ENCODE measurements around the gene PTGFRN. TPM values are rescaled to one million over a fixed set of nuclear protein-coding genes. Genes with fewer than 3 reads are reported as not detected.

Gene PTGFRN
- total and polyA plus RNA-seq, 12 donors, result 21.2 to 318 (median 170) TPM

DNA sequence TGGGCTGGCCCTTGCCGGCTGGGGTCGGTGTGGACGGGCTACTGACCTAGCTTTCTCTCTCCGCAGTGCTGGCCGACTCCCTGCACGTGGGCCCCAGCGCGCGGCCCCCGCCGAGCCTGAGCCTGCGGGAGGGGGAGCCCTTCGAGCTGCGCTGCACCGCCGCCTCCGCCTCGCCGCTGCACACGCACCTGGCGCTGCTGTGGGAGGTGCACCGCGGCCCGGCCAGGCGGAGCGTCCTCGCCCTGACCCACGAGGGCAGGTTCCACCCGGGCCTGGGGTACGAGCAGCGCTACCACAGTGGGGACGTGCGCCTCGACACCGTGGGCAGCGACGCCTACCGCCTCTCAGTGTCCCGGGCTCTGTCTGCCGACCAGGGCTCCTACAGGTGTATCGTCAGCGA lies 34.9 kb downstream of the PTGFRN start:
- TF ChIP-seq, protein P1, sequence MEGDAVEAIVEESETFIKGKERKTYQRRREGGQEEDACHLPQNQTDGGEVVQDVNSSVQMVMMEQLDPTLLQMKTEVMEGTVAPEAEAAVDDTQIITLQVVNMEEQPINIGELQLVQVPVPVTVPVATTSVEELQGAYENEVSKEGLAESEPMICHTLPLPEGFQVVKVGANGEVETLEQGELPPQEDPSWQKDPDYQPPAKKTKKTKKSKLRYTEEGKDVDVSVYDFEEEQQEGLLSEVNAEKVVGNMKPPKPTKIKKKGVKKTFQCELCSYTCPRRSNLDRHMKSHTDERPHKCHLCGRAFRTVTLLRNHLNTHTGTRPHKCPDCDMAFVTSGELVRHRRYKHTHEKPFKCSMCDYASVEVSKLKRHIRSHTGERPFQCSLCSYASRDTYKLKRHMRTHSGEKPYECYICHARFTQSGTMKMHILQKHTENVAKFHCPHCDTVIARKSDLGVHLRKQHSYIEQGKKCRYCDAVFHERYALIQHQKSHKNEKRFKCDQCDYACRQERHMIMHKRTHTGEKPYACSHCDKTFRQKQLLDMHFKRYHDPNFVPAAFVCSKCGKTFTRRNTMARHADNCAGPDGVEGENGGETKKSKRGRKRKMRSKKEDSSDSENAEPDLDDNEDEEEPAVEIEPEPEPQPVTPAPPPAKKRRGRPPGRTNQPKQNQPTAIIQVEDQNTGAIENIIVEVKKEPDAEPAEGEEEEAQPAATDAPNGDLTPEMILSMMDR (IDR thresholded peaks at IDR 0.05), result no peak
- peak in 1 of 8 donors; percentile 46 for ATAC-seq

DNA sequence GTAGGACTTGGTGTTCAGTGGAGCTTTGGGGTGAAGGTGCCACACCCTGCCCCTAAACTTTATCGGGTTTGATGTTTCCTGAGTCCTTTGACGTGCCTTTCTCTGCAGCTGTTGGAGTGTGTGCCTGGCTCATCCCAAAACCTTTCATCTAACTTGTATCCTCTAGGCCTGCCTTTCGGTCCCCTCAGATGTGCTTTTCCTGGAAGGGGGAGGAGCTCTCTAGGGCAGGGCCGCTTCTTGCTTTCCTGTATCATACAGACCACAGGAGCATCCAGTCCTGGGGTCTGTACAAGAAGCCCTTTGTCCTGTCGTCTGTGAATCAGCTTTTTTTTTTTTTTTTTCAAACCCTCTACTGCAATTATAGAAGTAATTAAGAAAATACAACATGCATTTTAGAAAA lies 35.7 kb downstream of the PTGFRN start:
- H3K36me3 ChIP-seq, result peaks cover 0 to 80% (median 38%) of the 10 kb centered on the region in 9 donors
- WGBS, 2 donors, result 71 to 76% methylated on average over 5 of the region's 5 CpGs
- H3K27ac ChIP-seq, result no peak overlapping the region
- peaks cover 0 to 48% (median 37%) of the 10 kb centered on the region in 9 donors for H3K4me1 ChIP-seq
- DNase-seq (no peak), ATAC-seq (no peak)
- H3K27me3 ChIP-seq, result no peaks in the 10 kb centered on the region
- no peaks in the 10 kb centered on the region for H3K9me3 ChIP-seq
- H3K4me3 ChIP-seq, result no peak overlapping the region
- TF ChIP-seq, protein P1 (IDR thresholded peaks at IDR 0.05), result no peak
- intact Hi-C loops (cut with DNase I), result no loop called here

More for the DNA sequence above, 34.9 kb downstream of the PTGFRN start:
- H3K27me3 ChIP-seq, result no peaks in the 10 kb centered on the region
- peaks cover 0 to 48% (median 36%) of the 10 kb centered on the region in 9 donors for H3K4me1 ChIP-seq
- no peak for DNase-seq
- no peak overlapping the region for H3K27ac ChIP-seq
- no peaks in the 10 kb centered on the region for H3K9me3 ChIP-seq
- WGBS, 2 donors, result 92 to 95% methylated on average over 38 to 42 of the region's 42 CpGs
- H3K36me3 ChIP-seq, result peaks cover 0 to 75% (median 34%) of the 10 kb centered on the region in 9 donors
- H3K4me3 ChIP-seq, result no peak overlapping the region
- intact Hi-C loops (cut with DNase I), result no loop called here

DNA sequence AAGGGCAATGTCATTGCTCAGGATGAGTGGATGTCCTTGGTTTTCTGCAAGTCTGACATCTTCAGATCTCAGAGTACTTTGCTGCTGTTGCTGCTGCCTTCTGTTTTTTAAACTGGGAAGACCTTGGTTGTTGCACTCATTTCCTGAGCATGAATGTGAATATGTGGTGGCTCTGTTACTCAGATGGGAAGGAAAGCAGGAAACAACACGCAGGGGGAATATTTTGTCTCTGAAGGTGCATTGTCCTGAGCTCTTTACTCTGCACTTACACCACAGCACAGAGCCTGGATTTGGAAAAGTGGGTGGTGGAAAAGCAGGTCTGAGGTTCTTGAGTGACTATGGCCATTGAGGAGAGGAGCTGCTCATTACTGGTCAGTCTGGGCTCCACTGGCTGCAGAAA lies 36.3 kb downstream of the PTGFRN start:
- Histone ChIP-seq H3K27ac (no peak overlapping the region), H3K9me3 (no peaks in the 10 kb centered on the region), H3K27me3 (no peaks in the 10 kb centered on the region), H3K4me3 (no peak overlapping the region), H3K36me3 (peaks cover 0 to 80% (median 38%) of the 10 kb centered on the region in 9 donors), H3K4me1 (peaks cover 0 to 48% (median 38%) of the 10 kb centered on the region in 9 donors)
- DNase-seq (no peak), ATAC-seq (no peak)
- TF ChIP-seq, protein P1 (IDR thresholded peaks at IDR 0.05), result no peak
- WGBS, 2 donors, result 50 to 58% methylated on average over 1 of the region's 1 CpG
- intact Hi-C loops (cut with DNase I), result no loop called here

DNA sequence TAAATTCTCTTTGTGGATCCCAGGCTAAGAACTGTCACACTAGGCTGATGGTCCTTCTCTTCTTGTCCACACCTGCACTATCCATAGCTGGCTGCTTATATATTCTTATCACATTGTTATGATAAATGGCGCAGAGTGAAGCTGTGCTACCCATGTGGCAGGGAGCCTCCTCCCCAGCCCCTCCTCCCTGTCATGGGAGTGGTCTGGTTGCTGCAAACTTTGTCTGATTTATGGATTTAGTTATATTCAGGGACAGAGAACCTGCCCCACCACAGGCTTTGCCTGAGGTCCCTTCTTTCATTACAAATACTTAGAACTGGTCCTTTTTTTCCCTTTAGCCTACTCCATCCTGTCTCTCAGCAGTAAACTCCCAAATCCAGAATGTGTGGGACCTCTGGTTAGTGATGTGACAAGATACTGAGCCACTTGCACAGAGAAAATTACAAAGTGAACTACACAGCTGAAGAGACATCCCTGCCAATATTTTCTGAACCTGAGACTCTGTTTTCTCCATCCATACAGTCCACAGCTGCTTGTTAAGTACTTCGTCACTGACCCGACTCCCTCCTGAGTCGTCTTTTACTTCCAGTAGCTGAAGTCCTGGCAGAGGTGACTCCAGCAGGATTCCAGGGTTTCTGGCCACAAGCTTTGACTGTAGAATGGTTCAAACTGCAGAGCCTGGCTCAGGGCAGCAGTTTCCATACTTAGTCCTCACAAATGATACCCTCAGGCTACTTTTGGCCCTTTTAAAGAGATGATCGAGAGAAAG lies 37.6 kb downstream of the PTGFRN start:
- Histone ChIP-seq H3K4me3 (no peak overlapping the region), H3K27ac (peak overlapping the region in 8 of 10 donors; percentile 9 to 86 (median 32)), H3K9me3 (no peaks in the 10 kb centered on the region), H3K27me3 (no peaks in the 10 kb centered on the region), H3K36me3 (peaks cover 0 to 76% (median 31%) of the 10 kb centered on the region in 9 donors), H3K4me1 (peaks cover 0 to 58% (median 49%) of the 10 kb centered on the region in 9 donors)
- intact Hi-C loops (cut with DNase I), result no loop called here
- WGBS, 2 donors, result 42 to 50% methylated on average over 5 of the region's 5 CpGs
- ATAC-seq, result no peak
- no peak for DNase-seq
- TF ChIP-seq, protein P1 (IDR thresholded peaks at IDR 0.05), result no peak
